ENCODE measurements around the gene TSPAN17.

Gene TSPAN17

GRCh38 chr5:176640616-176641015 lies 6.7 kb upstream of the TSPAN17 start:
- no peak for DNase-seq (ENCODE audit: low read depth, low spot score)

- no peak for DNase-seq (ENCODE audit: low read depth, low spot score)
Observed at GRCh38 chr5:176642675-176643490, 4.4 kb upstream of the TSPAN17 start.

- no peak for DNase-seq (ENCODE audit: low read depth, low spot score)
Observed at GRCh38 chr5:176643491-176644219, 3.6 kb upstream of the TSPAN17 start.

- DNase-seq (ENCODE audit: low read depth, low spot score) = no peak
Observed at GRCh38 chr5:176644294-176644693, 3.0 kb upstream of the TSPAN17 start.

- DNase-seq (ENCODE audit: low read depth, low spot score) = no peak
Observed at GRCh38 chr5:176644878-176645670, 2.2 kb upstream of the TSPAN17 start.

GRCh38 chr5:176646049-176646706 lies 1.1 kb upstream of the TSPAN17 start:
- DNase-seq (ENCODE audit: low read depth, low spot score) = no peak

- no peak for DNase-seq (ENCODE audit: low read depth, low spot score)
Observed at GRCh38 chr5:176646707-176647029, 616 bp upstream of the TSPAN17 start.

- peak; percentile 67 for DNase-seq (ENCODE audit: low read depth, low spot score)
Observed at GRCh38 chr5:176647843-176648473, 674 bp downstream of the TSPAN17 start.

- no peak for DNase-seq (ENCODE audit: low read depth, low spot score)
Observed at GRCh38 chr5:176648474-176649194, 1.4 kb downstream of the TSPAN17 start.

- DNase-seq (ENCODE audit: low read depth, low spot score) = no peak
Observed at GRCh38 chr5:176650354-176650884, 3.1 kb downstream of the TSPAN17 start.

GRCh38 chr5:176651472-176651980 lies 4.2 kb downstream of the TSPAN17 start:
- DNase-seq (ENCODE audit: low read depth, low spot score) = no peak

- DNase-seq (ENCODE audit: low read depth, low spot score) = peak; percentile 19
Observed at GRCh38 chr5:176652136-176652535, 4.9 kb downstream of the TSPAN17 start.

- no peak for DNase-seq (ENCODE audit: low read depth, low spot score)
Observed at GRCh38 chr5:176653401-176654385, 6.4 kb downstream of the TSPAN17 start.

GRCh38 chr5:176654856-176655255 lies 7.6 kb downstream of the TSPAN17 start:
- DNase-seq (ENCODE audit: low read depth, low spot score) = no peak

- DNase-seq (ENCODE audit: low read depth, low spot score) = no peak
Observed at GRCh38 chr5:176656467-176656990, 9.2 kb downstream of the TSPAN17 start.

GRCh38 chr5:176658007-176658599 lies 10.8 kb downstream of the TSPAN17 start:
- peak; percentile 80 for DNase-seq (ENCODE audit: low read depth, low spot score)

GRCh38 chr5:176658817-176659511 lies 11.7 kb downstream of the TSPAN17 start:
- peak; percentile 57 for DNase-seq (ENCODE audit: low read depth, low spot score)

GRCh38 chr5:176659512-176659839 lies 12.2 kb downstream of the TSPAN17 start:
- no peak for DNase-seq (ENCODE audit: low read depth, low spot score)
